ENCODE data around the gene MICALL2. TPM values are rescaled to one million over a fixed set of nuclear protein-coding genes. Genes with fewer than 3 reads are reported as not detected.
"Not testable (repeated sequence)": the region's sequence is repeated elsewhere in the genome, so short reads cannot be mapped to it uniquely, and the experiment has no call there.

MICALL2 gene
- total RNA-seq, 1 experiment from 2014 or later, result 15.7 TPM

- DNase-seq (ENCODE audit: low spot score) (no peak), ATAC-seq (no peak)
- ChIA-PET POLR2A (no interaction called here), CTCF (interaction anchor here (0.5 to 2.9 kb wide), 3 partner anchors 14 to 28 kb away, joined by 3 to 13 read pairs (median 4); no protein-coding TSS in a partner anchor)
- Mint-ChIP-seq H3K4me3 (no peak overlapping the region), H3K36me3 (no peaks in the 10 kb centered on the region), H3K9me3 (no peaks in the 10 kb centered on the region), H3K4me1 (no peaks in the 10 kb centered on the region), H3K27ac (no peak overlapping the region), H3K27me3 (ENCODE audit: low read depth) (no peaks in the 10 kb centered on the region)
- TF ChIP-seq ATF1 (CRISPR knock-in tag; IDR thresholded peaks at IDR 0.05) (no peak), CREB1 (CRISPR knock-in tag; IDR thresholded peaks at IDR 0.05) (no peak), TCF7 (CRISPR knock-in tag; IDR thresholded peaks at IDR 0.05; ENCODE audit: low read depth) (no peak), ELF4 (CRISPR knock-in tag; IDR thresholded peaks at IDR 0.05; ENCODE audit: low read depth) (no peak), PREB (CRISPR knock-in tag; IDR thresholded peaks at IDR 0.05; ENCODE audit: borderline replicate concordance) (no peak), CBFB (CRISPR knock-in tag; IDR thresholded peaks at IDR 0.05; ENCODE audit: low read depth) (no peak), MYBL2 (CRISPR knock-in tag; IDR thresholded peaks at IDR 0.05) (no peak), USF2 (CRISPR knock-in tag; IDR thresholded peaks at IDR 0.05) (no peak), NR1H2 (CRISPR knock-in tag; IDR thresholded peaks at IDR 0.05) (no peak), ESRRA (CRISPR knock-in tag; IDR thresholded peaks at IDR 0.05; ENCODE audit: borderline replicate concordance) (no peak), FOXK1 (CRISPR knock-in tag; IDR thresholded peaks at IDR 0.05) (no peak), ZSCAN18 (CRISPR knock-in tag; IDR thresholded peaks at IDR 0.05) (no peak), GRHL2 (CRISPR knock-in tag; IDR thresholded peaks at IDR 0.05; ENCODE audit: insufficient replicate concordance, severe bottlenecking) (no peak)
- TF ChIP-seq, protein P1, sequence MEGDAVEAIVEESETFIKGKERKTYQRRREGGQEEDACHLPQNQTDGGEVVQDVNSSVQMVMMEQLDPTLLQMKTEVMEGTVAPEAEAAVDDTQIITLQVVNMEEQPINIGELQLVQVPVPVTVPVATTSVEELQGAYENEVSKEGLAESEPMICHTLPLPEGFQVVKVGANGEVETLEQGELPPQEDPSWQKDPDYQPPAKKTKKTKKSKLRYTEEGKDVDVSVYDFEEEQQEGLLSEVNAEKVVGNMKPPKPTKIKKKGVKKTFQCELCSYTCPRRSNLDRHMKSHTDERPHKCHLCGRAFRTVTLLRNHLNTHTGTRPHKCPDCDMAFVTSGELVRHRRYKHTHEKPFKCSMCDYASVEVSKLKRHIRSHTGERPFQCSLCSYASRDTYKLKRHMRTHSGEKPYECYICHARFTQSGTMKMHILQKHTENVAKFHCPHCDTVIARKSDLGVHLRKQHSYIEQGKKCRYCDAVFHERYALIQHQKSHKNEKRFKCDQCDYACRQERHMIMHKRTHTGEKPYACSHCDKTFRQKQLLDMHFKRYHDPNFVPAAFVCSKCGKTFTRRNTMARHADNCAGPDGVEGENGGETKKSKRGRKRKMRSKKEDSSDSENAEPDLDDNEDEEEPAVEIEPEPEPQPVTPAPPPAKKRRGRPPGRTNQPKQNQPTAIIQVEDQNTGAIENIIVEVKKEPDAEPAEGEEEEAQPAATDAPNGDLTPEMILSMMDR (IDR thresholded peaks at IDR 0.05), result no peak
- TF ChIP-seq, protein P2, sequence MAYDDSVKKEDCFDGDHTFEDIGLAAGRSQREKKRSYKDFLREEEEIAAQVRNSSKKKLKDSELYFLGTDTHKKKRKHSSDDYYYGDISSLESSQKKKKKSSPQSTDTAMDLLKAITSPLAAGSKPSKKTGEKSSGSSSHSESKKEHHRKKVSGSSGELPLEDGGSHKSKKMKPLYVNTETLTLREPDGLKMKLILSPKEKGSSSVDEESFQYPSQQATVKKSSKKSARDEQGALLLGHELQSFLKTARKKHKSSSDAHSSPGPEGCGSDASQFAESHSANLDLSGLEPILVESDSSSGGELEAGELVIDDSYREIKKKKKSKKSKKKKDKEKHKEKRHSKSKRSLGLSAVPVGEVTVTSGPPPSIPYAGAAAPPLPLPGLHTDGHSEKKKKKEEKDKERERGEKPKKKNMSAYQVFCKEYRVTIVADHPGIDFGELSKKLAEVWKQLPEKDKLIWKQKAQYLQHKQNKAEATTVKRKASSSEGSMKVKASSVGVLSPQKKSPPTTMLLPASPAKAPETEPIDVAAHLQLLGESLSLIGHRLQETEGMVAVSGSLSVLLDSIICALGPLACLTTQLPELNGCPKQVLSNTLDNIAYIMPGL (CRISPR knock-in tag; IDR thresholded peaks at IDR 0.05), result no peak
- TF ChIP-seq, protein P3, sequence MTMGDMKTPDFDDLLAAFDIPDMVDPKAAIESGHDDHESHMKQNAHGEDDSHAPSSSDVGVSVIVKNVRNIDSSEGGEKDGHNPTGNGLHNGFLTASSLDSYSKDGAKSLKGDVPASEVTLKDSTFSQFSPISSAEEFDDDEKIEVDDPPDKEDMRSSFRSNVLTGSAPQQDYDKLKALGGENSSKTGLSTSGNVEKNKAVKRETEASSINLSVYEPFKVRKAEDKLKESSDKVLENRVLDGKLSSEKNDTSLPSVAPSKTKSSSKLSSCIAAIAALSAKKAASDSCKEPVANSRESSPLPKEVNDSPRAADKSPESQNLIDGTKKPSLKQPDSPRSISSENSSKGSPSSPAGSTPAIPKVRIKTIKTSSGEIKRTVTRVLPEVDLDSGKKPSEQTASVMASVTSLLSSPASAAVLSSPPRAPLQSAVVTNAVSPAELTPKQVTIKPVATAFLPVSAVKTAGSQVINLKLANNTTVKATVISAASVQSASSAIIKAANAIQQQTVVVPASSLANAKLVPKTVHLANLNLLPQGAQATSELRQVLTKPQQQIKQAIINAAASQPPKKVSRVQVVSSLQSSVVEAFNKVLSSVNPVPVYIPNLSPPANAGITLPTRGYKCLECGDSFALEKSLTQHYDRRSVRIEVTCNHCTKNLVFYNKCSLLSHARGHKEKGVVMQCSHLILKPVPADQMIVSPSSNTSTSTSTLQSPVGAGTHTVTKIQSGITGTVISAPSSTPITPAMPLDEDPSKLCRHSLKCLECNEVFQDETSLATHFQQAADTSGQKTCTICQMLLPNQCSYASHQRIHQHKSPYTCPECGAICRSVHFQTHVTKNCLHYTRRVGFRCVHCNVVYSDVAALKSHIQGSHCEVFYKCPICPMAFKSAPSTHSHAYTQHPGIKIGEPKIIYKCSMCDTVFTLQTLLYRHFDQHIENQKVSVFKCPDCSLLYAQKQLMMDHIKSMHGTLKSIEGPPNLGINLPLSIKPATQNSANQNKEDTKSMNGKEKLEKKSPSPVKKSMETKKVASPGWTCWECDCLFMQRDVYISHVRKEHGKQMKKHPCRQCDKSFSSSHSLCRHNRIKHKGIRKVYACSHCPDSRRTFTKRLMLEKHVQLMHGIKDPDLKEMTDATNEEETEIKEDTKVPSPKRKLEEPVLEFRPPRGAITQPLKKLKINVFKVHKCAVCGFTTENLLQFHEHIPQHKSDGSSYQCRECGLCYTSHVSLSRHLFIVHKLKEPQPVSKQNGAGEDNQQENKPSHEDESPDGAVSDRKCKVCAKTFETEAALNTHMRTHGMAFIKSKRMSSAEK (CRISPR knock-in tag; IDR thresholded peaks at IDR 0.05; ENCODE audit: borderline replicate concordance), result no peak
These were observed 12.6 kb downstream of the MICALL2 start for GRCh38 chr7:1446620-1447032.

GRCh38 chr7:1446026-1446425 is 13.2 kb downstream of the MICALL2 start:
- H3K27ac Mint-ChIP-seq; H3K27me3 Mint-ChIP-seq (ENCODE audit: low read depth); H3K4me1 Mint-ChIP-seq; H3K36me3 Mint-ChIP-seq; ATAC-seq; H3K4me3 Mint-ChIP-seq; DNase-seq (ENCODE audit: low spot score); POLR2A ChIA-PET; H3K9me3 Mint-ChIP-seq: not testable (repeated sequence)
- CTCF ChIA-PET, result interaction anchor here (1.0 to 2.9 kb wide), 2 partner anchors 13 to 28 kb away, joined by 4 to 13 read pairs; no protein-coding TSS in a partner anchor
